ENCODE data around the gene MS4A6E.
"Not testable (repeated sequence)": the region's sequence is repeated elsewhere in the genome, so short reads cannot be mapped to it uniquely, and the experiment has no call there.

The MS4A6E gene

GRCh38 chr11:60326955-60327354 lies at the start of gene MS4A6E:
TSS of gene MS4A6E (plus strand) at chr11:60327255. CDS start at chr11:60334896, 7,641 bp downstream.
- no peak for DNase-seq (ENCODE audit: low read depth, low spot score)
- H3K27ac ChIP-seq = no peak within 1 kb of the TSS

- no peak for DNase-seq (ENCODE audit: low read depth, low spot score)
- no peak within 1 kb of the TSS for H3K27ac ChIP-seq
These were observed 46.6 kb upstream of the MS4A6E start, which contains the start of gene MS4A4A for GRCh38 chr11:60280412-60280811. TSS of gene MS4A4A (plus strand) at chr11:60280666. CDS start at chr11:60280676, 10 bp downstream.

- no peak overlapping the region for H3K27ac ChIP-seq
These were observed 45.6 kb upstream of the MS4A6E start for GRCh38 chr11:60281485-60281884.

GRCh38 chr11:60282286-60282685 lies 44.8 kb upstream of the MS4A6E start:
- no peak overlapping the region for H3K27ac ChIP-seq
- DNase-seq (ENCODE audit: low read depth, low spot score) = no peak

More at GRCh38 chr11:60281485-60281884, 45.6 kb upstream of the MS4A6E start:
- DNase-seq (ENCODE audit: low read depth, low spot score) = no peak

GRCh38 chr11:60285411-60286126 lies 41.5 kb upstream of the MS4A6E start:
- DNase-seq (ENCODE audit: low read depth, low spot score); H3K27ac ChIP-seq: not testable (repeated sequence)

- no peak for DNase-seq (ENCODE audit: low read depth, low spot score)
- no peak overlapping the region for H3K27ac ChIP-seq
These were observed 38.5 kb upstream of the MS4A6E start for GRCh38 chr11:60288531-60288930.

GRCh38 chr11:60292145-60292544 lies 34.9 kb upstream of the MS4A6E start:
- no peak overlapping the region for H3K27ac ChIP-seq
- DNase-seq (ENCODE audit: low read depth, low spot score) = no peak

- no peak overlapping the region for H3K27ac ChIP-seq
- DNase-seq (ENCODE audit: low read depth, low spot score) = no peak
These were observed 25.9 kb upstream of the MS4A6E start for GRCh38 chr11:60301178-60301577.

- DNase-seq (ENCODE audit: low read depth, low spot score) = not testable (repeated sequence)
These were observed 25.2 kb upstream of the MS4A6E start for GRCh38 chr11:60301884-60302283.

GRCh38 chr11:60303661-60304060 lies 23.4 kb upstream of the MS4A6E start:
- no peak overlapping the region for H3K27ac ChIP-seq
- no peak for DNase-seq (ENCODE audit: low read depth, low spot score)

More at GRCh38 chr11:60301884-60302283, 25.2 kb upstream of the MS4A6E start:
- H3K27ac ChIP-seq = not testable (repeated sequence)

- peak overlapping the region; percentile 10 for H3K27ac ChIP-seq
- no peak for DNase-seq (ENCODE audit: low read depth, low spot score)
These were observed 21.0 kb upstream of the MS4A6E start for GRCh38 chr11:60305906-60306619.

GRCh38 chr11:60307507-60308195 lies 19.4 kb upstream of the MS4A6E start:
- no peak overlapping the region for H3K27ac ChIP-seq
- DNase-seq (ENCODE audit: low read depth, low spot score) = no peak

- no peak overlapping the region for H3K27ac ChIP-seq
- DNase-seq (ENCODE audit: low read depth, low spot score) = no peak
These were observed 16.6 kb upstream of the MS4A6E start for GRCh38 chr11:60310407-60310998.

- no peak for DNase-seq (ENCODE audit: low read depth, low spot score)
These were observed 12.3 kb upstream of the MS4A6E start for GRCh38 chr11:60314635-60315321.

GRCh38 chr11:60315871-60316270 lies 11.2 kb upstream of the MS4A6E start:
- H3K27ac ChIP-seq = no peak overlapping the region
- no peak for DNase-seq (ENCODE audit: low read depth, low spot score)

More at GRCh38 chr11:60314635-60315321, 12.3 kb upstream of the MS4A6E start:
- no peak overlapping the region for H3K27ac ChIP-seq

- no peak for DNase-seq (ENCODE audit: low read depth, low spot score)
- no peak overlapping the region for H3K27ac ChIP-seq
These were observed 10.7 kb upstream of the MS4A6E start for GRCh38 chr11:60316317-60316716.

- no peak overlapping the region for H3K27ac ChIP-seq
- no peak for DNase-seq (ENCODE audit: low read depth, low spot score)
These were observed 8.3 kb upstream of the MS4A6E start for GRCh38 chr11:60318726-60319125.

GRCh38 chr11:60321051-60321450 lies 6.0 kb upstream of the MS4A6E start:
- no peak overlapping the region for H3K27ac ChIP-seq
- no peak for DNase-seq (ENCODE audit: low read depth, low spot score)

- no peak overlapping the region for H3K27ac ChIP-seq
- DNase-seq (ENCODE audit: low read depth, low spot score) = no peak
These were observed 1.4 kb downstream of the MS4A6E start for GRCh38 chr11:60328460-60328859.

- no peak for DNase-seq (ENCODE audit: low read depth, low spot score)
- H3K27ac ChIP-seq = no peak overlapping the region
These were observed 5.8 kb downstream of the MS4A6E start for GRCh38 chr11:60332846-60333245.
